Daoy (cell line): ENCODE measurements around the gene PLEKHG4B. TPM values are rescaled to one million over a fixed set of nuclear protein-coding genes. Genes with fewer than 3 reads are reported as not detected.
A peak's percentile ranks its signal among the peaks of the same experiment; 100 is the strongest.
"Not testable (repeated sequence)": the region's sequence is repeated elsewhere in the genome, so short reads cannot be mapped to it uniquely, and the experiment has no call there.

Source experiments
- DNase-seq: peaks from one replicate; pipeline ENCODE4 v3.0.0-alpha.2; 2015; ENCODE audit warnings: low read depth
- total RNA-seq: library from RNA; depleted of rRNA; stranded (reverse); fragments of >200 nt; shearing (Covaris generic); gene quantifications from 2 replicates; pipeline ENCODE4 v1.2.3, GENCODE V29; 2014

The PLEKHG4B gene
- total RNA-seq, 1 experiment from 2014 or later = 13.5 TPM

- peak; percentile 35 for DNase-seq
Measured at GRCh38 chr5:187617-188451, 95.9 kb downstream of the PLEKHG4B start.

- peak; percentile 93 for DNase-seq
Measured at GRCh38 chr5:188488-189481, 96.8 kb downstream of the PLEKHG4B start.

DNA sequence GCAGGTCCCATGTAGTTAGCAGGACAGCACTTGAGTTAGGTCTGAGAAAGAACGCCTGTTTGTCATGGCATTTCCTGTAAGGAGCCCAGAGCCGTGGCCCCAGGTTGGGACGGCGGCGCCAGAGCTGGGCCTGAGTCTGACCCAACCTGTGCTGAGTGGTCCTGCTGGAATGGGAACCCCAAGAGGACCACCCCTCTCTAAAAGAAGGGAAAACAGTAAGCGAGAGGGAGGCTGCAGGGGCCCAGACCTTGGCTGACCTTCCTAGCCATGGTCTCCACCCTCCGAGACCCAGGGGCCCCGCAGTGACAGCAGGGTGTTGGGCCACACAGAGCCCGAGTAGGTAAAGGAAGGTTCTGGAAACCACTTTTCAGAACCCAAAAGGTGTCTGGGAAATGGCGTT is 97.5 kb downstream of the PLEKHG4B start:
- no peak for DNase-seq

- no peak for DNase-seq
Measured at GRCh38 chr5:189976-190365, 98.0 kb downstream of the PLEKHG4B start.

GRCh38 chr5:190366-191035 is 98.5 kb downstream of the PLEKHG4B start:
- no peak for DNase-seq

DNA sequence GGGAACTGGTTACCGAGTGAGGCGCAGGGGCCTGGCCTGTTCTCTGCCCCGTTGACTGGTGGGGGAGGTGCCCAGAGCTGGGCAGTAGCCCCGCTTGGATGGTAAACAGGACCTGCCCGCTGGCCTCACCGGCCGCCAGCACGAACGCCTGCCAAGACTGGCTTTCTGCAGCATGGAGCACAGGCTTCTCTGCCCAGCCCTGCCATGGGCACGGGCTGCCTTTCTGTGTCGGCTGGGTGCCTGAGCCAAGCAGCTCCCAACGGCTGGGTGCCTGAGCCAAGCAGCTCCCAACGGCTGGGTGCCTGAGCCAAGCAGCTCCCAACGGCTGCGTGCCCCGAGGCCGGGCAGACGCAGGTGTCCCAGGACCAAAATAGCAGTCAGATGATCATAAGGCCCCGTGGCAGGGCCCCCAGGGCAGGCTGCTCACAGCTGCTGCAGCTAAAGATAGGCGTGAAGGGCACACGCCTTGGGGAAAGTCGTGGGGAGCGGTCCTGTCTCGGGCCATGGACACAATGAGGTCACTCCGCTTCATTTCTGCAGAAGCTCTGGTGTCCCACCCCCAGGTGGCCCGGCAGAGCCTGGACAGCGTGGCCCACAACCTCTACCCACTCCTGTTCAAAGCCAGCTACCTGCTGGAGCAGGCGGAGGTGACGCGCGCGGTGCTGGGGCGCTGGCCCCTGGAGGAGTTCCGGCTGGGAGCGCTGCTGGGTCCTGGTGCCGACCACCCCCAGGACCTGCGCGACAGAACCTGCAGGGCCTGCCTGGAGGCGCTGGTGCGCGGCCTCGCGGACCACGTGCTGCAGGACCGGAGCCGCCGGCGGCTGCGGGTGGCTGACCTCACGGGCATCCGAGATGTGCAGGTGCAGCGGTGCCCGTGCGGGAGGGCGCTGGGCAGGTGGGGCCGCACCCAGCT is 99.3 kb downstream of the PLEKHG4B start, which contains the start of gene LRRC14B:
LRRC14B (plus strand) TSS at position 460 of the 913 bp plus-strand sequence; CDS start at position 504, 44 bp downstream.
- DNase-seq = no peak

DNA sequence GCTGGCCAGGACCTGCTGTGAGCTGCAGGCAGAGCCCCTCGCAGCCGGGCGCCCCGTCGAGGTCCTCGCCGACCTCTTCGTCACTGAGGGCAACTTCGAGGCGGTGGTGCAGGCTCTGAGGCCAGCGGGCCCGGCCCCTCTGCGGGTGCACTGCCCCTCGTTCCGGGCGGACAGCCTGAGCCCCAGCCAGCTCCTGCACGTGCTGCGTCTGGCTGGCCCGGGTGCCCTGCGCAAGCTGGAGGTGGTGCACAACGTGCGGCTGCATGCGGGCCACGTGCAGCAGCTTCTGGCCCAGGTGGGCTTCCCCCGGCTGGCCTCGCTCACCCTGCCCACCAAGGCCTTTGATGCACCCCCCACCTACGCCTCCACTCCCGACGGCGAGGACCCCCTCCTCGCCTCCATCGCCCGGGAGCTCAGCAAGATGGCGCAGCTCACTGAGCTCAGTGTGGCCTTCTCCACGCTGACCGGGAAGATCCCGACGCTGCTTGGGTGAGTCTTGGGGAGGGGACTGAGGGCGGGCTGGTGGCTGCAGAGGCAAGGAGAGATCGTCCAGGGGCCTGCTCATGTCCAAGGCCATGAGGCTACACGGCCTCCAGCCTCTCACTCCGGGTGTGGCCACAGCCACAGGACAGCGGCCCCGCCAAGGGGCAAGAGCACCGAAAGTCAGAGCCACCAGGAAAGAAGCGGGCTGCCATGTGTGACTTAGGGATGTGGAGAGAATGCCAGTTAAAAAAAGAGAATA is 100.2 kb downstream of the PLEKHG4B start:
- no peak for DNase-seq

DNA sequence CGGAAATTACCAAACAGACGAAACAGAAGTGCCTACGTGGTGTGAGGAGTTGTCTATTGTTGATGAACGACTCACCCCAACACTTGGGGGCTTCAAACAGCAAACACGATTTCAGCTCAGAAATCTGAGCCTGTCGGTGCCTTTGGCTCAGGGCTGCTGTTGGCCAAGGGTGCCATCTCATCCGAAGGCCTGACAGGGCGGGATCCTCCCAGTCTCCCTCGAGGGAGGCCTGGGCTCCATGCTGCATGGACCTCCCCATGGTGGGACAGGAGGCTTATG is 100.7 kb downstream of the PLEKHG4B start:
- no peak for DNase-seq

DNA sequence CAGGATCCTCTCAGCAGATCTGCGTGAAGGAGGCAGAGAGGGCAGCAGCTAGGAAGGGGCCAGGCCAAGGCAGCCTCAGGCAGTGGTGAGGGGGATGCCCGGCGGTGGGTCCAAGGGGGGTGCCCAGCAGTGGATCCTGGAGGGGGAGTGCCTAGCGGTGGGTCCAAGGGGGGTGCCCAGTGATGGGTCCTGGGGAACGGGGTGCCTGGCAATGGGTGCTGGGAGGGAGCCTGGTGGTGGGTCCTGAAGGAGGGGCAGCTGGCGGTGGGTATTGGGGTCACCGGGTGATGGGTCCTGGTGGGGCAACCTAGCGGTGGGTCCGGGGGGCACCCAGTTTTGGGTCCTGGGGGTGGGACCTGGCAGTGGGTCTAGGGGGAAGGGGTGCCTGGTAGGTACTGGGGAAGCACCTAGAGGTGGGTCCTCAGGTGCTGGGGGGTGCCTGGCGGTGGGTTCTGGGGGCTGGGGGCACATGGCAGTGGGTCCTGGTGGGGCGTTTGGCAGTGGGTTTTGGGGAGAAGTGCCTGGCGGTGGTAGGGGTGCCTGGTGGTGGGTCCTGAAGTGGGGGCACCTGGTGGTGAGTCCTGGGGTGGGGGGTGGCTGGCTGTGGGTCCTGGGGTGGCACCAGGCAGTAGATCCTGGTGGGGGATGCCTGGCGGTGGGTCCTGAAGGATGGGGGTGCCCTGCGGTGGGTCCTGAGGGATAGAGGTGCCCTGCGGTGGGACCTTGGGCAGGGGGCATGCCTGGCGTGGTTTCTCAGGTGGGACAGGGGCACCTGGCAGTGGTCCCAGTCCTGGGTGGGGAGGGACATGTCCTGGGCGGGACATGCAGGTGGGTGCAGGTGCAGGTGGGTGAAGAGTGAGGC is 101.2 kb downstream of the PLEKHG4B start:
- no peak for DNase-seq

GRCh38 chr5:194102-194501 is 102.1 kb downstream of the PLEKHG4B start:
- no peak for DNase-seq

DNA sequence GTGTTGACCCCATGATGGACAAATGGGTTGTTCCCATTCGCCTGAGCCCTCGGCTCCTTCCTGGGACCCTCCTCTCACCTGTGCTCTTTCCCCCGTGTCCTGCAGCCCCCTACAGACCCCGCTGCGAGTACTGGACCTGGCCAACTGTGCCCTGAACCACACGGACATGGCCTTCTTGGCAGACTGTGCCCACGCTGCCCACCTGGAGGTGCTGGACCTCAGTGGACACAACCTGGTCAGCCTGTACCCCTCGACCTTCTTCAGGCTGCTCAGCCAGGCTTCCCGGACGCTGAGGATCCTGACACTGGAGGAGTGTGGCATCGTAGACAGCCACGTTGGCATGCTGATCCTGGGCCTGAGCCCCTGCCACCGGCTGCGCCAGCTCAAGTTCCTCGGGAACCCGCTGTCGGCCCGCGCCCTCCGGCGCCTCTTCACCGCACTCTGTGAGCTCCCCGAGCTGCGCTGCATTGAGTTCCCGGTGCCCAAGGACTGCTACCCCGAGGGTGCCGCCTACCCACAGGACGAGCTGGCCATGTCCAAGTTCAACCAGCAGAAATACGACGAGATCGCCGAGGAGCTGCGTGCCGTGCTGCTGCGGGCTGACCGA is 102.7 kb downstream of the PLEKHG4B start:
- no peak for DNase-seq

GRCh38 chr5:195401-196160 is 103.6 kb downstream of the PLEKHG4B start:
- DNase-seq = no peak

DNA sequence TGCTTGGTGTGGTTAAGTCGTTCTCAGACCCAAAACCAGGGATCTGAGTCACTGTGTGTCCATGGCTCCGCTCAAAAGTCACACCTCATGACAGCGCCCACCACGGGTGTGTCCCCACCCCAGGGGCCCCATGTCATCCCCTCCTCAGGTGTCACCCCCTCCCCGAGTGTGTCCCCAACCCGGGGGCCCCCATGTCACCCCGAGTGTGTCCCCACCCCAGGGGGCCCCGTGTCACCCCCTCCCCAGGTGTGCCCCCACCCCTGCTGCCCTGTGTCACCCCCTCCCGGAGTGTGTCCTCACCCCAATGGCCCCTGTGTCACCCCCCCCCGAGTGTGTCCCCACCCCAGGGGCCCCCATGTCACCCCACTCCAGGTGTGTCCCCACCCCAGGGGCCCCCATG is 104.4 kb downstream of the PLEKHG4B start:
- DNase-seq = no peak

- DNase-seq = not testable (repeated sequence)
Measured at GRCh38 chr5:197031-197430, 105.1 kb downstream of the PLEKHG4B start.

GRCh38 chr5:197892-198489 is 106.0 kb downstream of the PLEKHG4B start:
- no peak for DNase-seq

- DNase-seq = no peak
Measured at GRCh38 chr5:198516-199196, 106.7 kb downstream of the PLEKHG4B start.
